Measurements from ENCODE around the gene ANO5.

GRCh38 chr11:22221143-22221542 lies 28.3 kb downstream of the ANO5 start:
- no peak for TF ChIP-seq CREB1 (IDR thresholded peaks at IDR 0.05; ENCODE audit: low read depth)
- no peak for TF ChIP-seq FOXM1 (IDR thresholded peaks at IDR 0.05; ENCODE audit: borderline replicate concordance, low read depth)
- no peak for TF ChIP-seq TEAD4 (IDR thresholded peaks at IDR 0.05)
- TF ChIP-seq REST (IDR thresholded peaks at IDR 0.05; ENCODE audit: low read depth) = no peak
